KOPT-K1 (cell line): Measurements from ENCODE around the gene VAV2.

ENCODE experiments used
- H3K27ac ChIP-seq: fragments of 200-600 bp; sonication (generic); 2 replicates; pipeline ENCODE4 v1.5.1; 2016; ENCODE audit warnings: antibody characterized with exemption, mild to moderate bottlenecking, low read depth, low read length; ENCODE audit not compliant: poor library complexity, severe bottlenecking
- H3K36me3 ChIP-seq: fragments of 200-600 bp; sonication (generic); 2 replicates; pipeline ENCODE4 v1.5.1; 2017; ENCODE audit warnings: antibody characterized with exemption, mild to moderate bottlenecking, low read length, moderate library complexity; ENCODE audit not compliant: insufficient read depth
- H3K9me3 ChIP-seq: fragments of 200-600 bp; sonication (generic); 2 replicates; pipeline ENCODE4 v1.5.1; 2017; ENCODE audit warnings: antibody characterized with exemption, low read length, mild to moderate bottlenecking; ENCODE audit not compliant: insufficient read depth, poor library complexity, severe bottlenecking

The VAV2 gene

GRCh38 chr9:133880851-133881661, 111.1 kb downstream of the VAV2 start:
- Histone ChIP-seq H3K36me3 (no peaks in the 10 kb centered on the region), H3K9me3 (no peaks in the 10 kb centered on the region), H3K27ac (no peak overlapping the region)

- Histone ChIP-seq H3K27ac (no peak overlapping the region), H3K9me3 (no peaks in the 10 kb centered on the region), H3K36me3 (no peaks in the 10 kb centered on the region)
These were observed 112.0 kb downstream of the VAV2 start for GRCh38 chr9:133880136-133880535.

GRCh38 chr9:133879615-133880014, 112.5 kb downstream of the VAV2 start:
- no peak overlapping the region for H3K27ac ChIP-seq
- no peaks in the 10 kb centered on the region for H3K36me3 ChIP-seq
- H3K9me3 ChIP-seq, result no peaks in the 10 kb centered on the region

GRCh38 chr9:133878402-133878801, 113.7 kb downstream of the VAV2 start:
- no peak overlapping the region for H3K27ac ChIP-seq
- H3K36me3 ChIP-seq, result no peaks in the 10 kb centered on the region
- no peaks in the 10 kb centered on the region for H3K9me3 ChIP-seq

GRCh38 chr9:133877967-133878366, 114.2 kb downstream of the VAV2 start:
- Histone ChIP-seq H3K9me3 (no peaks in the 10 kb centered on the region), H3K36me3 (no peaks in the 10 kb centered on the region), H3K27ac (no peak overlapping the region)

GRCh38 chr9:133877327-133877726, 114.8 kb downstream of the VAV2 start:
- Histone ChIP-seq H3K36me3 (no peaks in the 10 kb centered on the region), H3K27ac (no peak overlapping the region)

GRCh38 chr9:133876836-133877235, 115.3 kb downstream of the VAV2 start:
- Histone ChIP-seq H3K9me3 (no peaks in the 10 kb centered on the region), H3K27ac (no peak overlapping the region), H3K36me3 (no peaks in the 10 kb centered on the region)

More at GRCh38 chr9:133877327-133877726, 114.8 kb downstream of the VAV2 start:
- no peaks in the 10 kb centered on the region for H3K9me3 ChIP-seq

GRCh38 chr9:133876144-133876543, 116.0 kb downstream of the VAV2 start:
- no peaks in the 10 kb centered on the region for H3K36me3 ChIP-seq

GRCh38 chr9:133875131-133875530, 117.0 kb downstream of the VAV2 start:
- Histone ChIP-seq H3K36me3 (no peaks in the 10 kb centered on the region), H3K9me3 (no peaks in the 10 kb centered on the region), H3K27ac (no peak overlapping the region)

More at GRCh38 chr9:133876144-133876543, 116.0 kb downstream of the VAV2 start:
- no peaks in the 10 kb centered on the region for H3K9me3 ChIP-seq
- H3K27ac ChIP-seq, result no peak overlapping the region

GRCh38 chr9:133874659-133875058, 117.5 kb downstream of the VAV2 start:
- no peaks in the 10 kb centered on the region for H3K9me3 ChIP-seq
- no peaks in the 10 kb centered on the region for H3K36me3 ChIP-seq
- H3K27ac ChIP-seq, result no peak overlapping the region

GRCh38 chr9:133874060-133874657, 118.0 kb downstream of the VAV2 start:
- Histone ChIP-seq H3K36me3 (no peaks in the 10 kb centered on the region), H3K27ac (no peak overlapping the region), H3K9me3 (no peaks in the 10 kb centered on the region)

- Histone ChIP-seq H3K9me3 (no peaks in the 10 kb centered on the region), H3K27ac (no peak overlapping the region), H3K36me3 (no peaks in the 10 kb centered on the region)
These were observed 118.6 kb downstream of the VAV2 start for GRCh38 chr9:133873461-133873891.

GRCh38 chr9:133873009-133873408, 119.1 kb downstream of the VAV2 start:
- no peak overlapping the region for H3K27ac ChIP-seq
- no peaks in the 10 kb centered on the region for H3K9me3 ChIP-seq
- no peaks in the 10 kb centered on the region for H3K36me3 ChIP-seq

- peaks cover 3% of the 10 kb centered on the region for H3K9me3 ChIP-seq
- no peak overlapping the region for H3K27ac ChIP-seq
- no peaks in the 10 kb centered on the region for H3K36me3 ChIP-seq
These were observed 121.2 kb downstream of the VAV2 start for GRCh38 chr9:133870598-133871595.
